Smooth muscle cell (in vitro differentiated cells): ENCODE measurements around the gene ADORA2B. TPM values are rescaled to one million over a fixed set of nuclear protein-coding genes. Genes with fewer than 3 reads are reported as not detected.
"Not testable (repeated sequence)": the region's sequence is repeated elsewhere in the genome, so short reads cannot be mapped to it uniquely, and the experiment has no call there.

ENCODE experiments used
- DNase-seq: peaks from one replicate; lab custom pipeline; 2025; ENCODE audit not compliant: unreplicated experiment; lab: John Stamatoyannopoulos, UW
- H2AFZ ChIP-seq: fragments of 200-600 bp; sonication (generic); 2 replicates; pipeline ENCODE4 v1.6.0; 2016; ENCODE audit warnings: antibody characterized with exemption, low read depth, mild to moderate bottlenecking
- H3F3A ChIP-seq: fragments of 200-600 bp; sonication (generic); 2 replicates; pipeline ENCODE4 v1.6.0; 2017; ENCODE audit warnings: antibody characterized with exemption, low read depth
- H3K27ac ChIP-seq: fragments of 200-600 bp; sonication (generic); 2 replicates; pipeline ENCODE4 v1.5.1; 2016; ENCODE audit warnings: low read depth, mild to moderate bottlenecking
- H3K27me3 ChIP-seq: fragments of 200-600 bp; sonication (generic); 2 replicates; pipeline ENCODE4 v1.6.1; 2016; ENCODE audit warnings: low read depth, mild to moderate bottlenecking
- H3K36me3 ChIP-seq: fragments of 200-600 bp; sonication (generic); 2 replicates; pipeline ENCODE4 v1.5.1; 2016; ENCODE audit warnings: low read depth
- H3K4me1 ChIP-seq: fragments of 200-600 bp; sonication (generic); 2 replicates; pipeline ENCODE4 v1.5.1; 2016; ENCODE audit warnings: low read depth
- H3K4me2 ChIP-seq: fragments of 200-600 bp; sonication (generic); 2 replicates; pipeline ENCODE4 v1.6.0; 2016; ENCODE audit warnings: mild to moderate bottlenecking
- H3K4me3 ChIP-seq: fragments of 200-600 bp; sonication (generic); 2 replicates; pipeline ENCODE4 v1.5.1; 2016; ENCODE audit warnings: mild to moderate bottlenecking
- H3K79me2 ChIP-seq: fragments of 200-600 bp; sonication (generic); 2 replicates; pipeline ENCODE4 v1.6.0; 2016; ENCODE audit warnings: low read depth, mild to moderate bottlenecking
- H3K9ac ChIP-seq: fragments of 200-600 bp; sonication (generic); 2 replicates; pipeline ENCODE4 v1.6.0; 2016; ENCODE audit warnings: low read depth
- H3K9me3 ChIP-seq: fragments of 200-600 bp; sonication (generic); replicated peaks from 2 replicates; pipeline ENCODE4 v1.5.1; 2016; ENCODE audit warnings: low read depth
- H4K20me1 ChIP-seq: fragments of 200-600 bp; sonication (generic); 2 replicates; pipeline ENCODE4 v1.6.0; 2016; ENCODE audit warnings: low read depth
- CTCF ChIP-seq: fragments of 200-600 bp; sonication (generic); IDR thresholded peaks from 2 replicates; pipeline ENCODE4 v1.5.1; 2017; ENCODE audit warnings: borderline replicate concordance, mild to moderate bottlenecking, antibody characterized with exemption; ENCODE audit not compliant: insufficient read depth, poor library complexity, severe bottlenecking
- WGBS: methylation state at CpG from one replicate; pipeline ENCODE4 v1.1.7; 2016; ENCODE audit warnings: low lambda C conversion rate; 5-methylcytosine and 5-hydroxymethylcytosine counted together
- polyA plus RNA-seq: library from polyadenylated mRNA; unstranded; fragments of >200 nt; fragmentation: Nextera tagmentation; extraction: Ambion mirVana; gene quantifications from 2 replicates; pipeline ENCODE4 v1.2.1, GENCODE V29; 2016
- total RNA-seq: library from RNA; depleted of rRNA; stranded (reverse); fragments of >200 nt; gene quantifications from 2 replicates; pipeline ENCODE4 v1.2.3, GENCODE V29; 2014

Gene ADORA2B
- total and polyA plus RNA-seq, 2 experiments from 2014 or later, result 14.2 to 17.0 TPM

GRCh38 chr17:15909481-15909991, 35.4 kb upstream of the ADORA2B start:
- H3F3A ChIP-seq, result no peaks in the 10 kb centered on the region
- no peak overlapping the region for H3K4me3 ChIP-seq
- H3K4me1 ChIP-seq, result no peaks in the 10 kb centered on the region
- H3K27ac ChIP-seq, result no peak overlapping the region
- H3K9ac ChIP-seq, result no peak overlapping the region
- H3K27me3 ChIP-seq, result no peaks in the 10 kb centered on the region
- 82% methylated on average over 9 of the region's 9 CpGs for WGBS
- no peaks in the 10 kb centered on the region for H3K36me3 ChIP-seq
- no peaks in the 10 kb centered on the region for H4K20me1 ChIP-seq
- H3K9me3 ChIP-seq, result no peaks in the 10 kb centered on the region
- H2AFZ ChIP-seq, result no peak overlapping the region
- TF ChIP-seq CTCF, result no peak
- no peak overlapping the region for H3K4me2 ChIP-seq
- DNase-seq, result no peak
- no peaks in the 10 kb centered on the region for H3K79me2 ChIP-seq

GRCh38 chr17:15910791-15911190, 34.1 kb upstream of the ADORA2B start:
- no peak for DNase-seq

GRCh38 chr17:15911701-15912100, 33.2 kb upstream of the ADORA2B start:
- H3K36me3 ChIP-seq, H4K20me1 ChIP-seq, H2AFZ ChIP-seq, H3K79me2 ChIP-seq, H3K27ac ChIP-seq, DNase-seq, H3K4me1 ChIP-seq, H3K4me2 ChIP-seq, H3K9ac ChIP-seq, H3F3A ChIP-seq, H3K27me3 ChIP-seq, H3K9me3 ChIP-seq, H3K4me3 ChIP-seq: not testable (repeated sequence)
- 96% methylated on average over 5 of the region's 5 CpGs for WGBS

More at GRCh38 chr17:15910791-15911190, 34.1 kb upstream of the ADORA2B start:
- no peak overlapping the region for H3K4me2 ChIP-seq
- H4K20me1 ChIP-seq, result no peaks in the 10 kb centered on the region
- no peaks in the 10 kb centered on the region for H3K27me3 ChIP-seq
- no peak overlapping the region for H2AFZ ChIP-seq
- no peak overlapping the region for H3K27ac ChIP-seq
- WGBS, result 73% methylated on average over 5 of the region's 5 CpGs
- H3K4me1 ChIP-seq, result no peaks in the 10 kb centered on the region
- no peaks in the 10 kb centered on the region for H3F3A ChIP-seq
- no peaks in the 10 kb centered on the region for H3K79me2 ChIP-seq
- no peak overlapping the region for H3K4me3 ChIP-seq
- H3K9ac ChIP-seq, result no peak overlapping the region
- no peaks in the 10 kb centered on the region for H3K36me3 ChIP-seq
- H3K9me3 ChIP-seq, result no peaks in the 10 kb centered on the region
- TF ChIP-seq CTCF, result no peak

- no peak overlapping the region for H2AFZ ChIP-seq
- TF ChIP-seq CTCF, result no peak
- no peak overlapping the region for H3K9ac ChIP-seq
- no peaks in the 10 kb centered on the region for H3K79me2 ChIP-seq
- H3K4me1 ChIP-seq, result no peaks in the 10 kb centered on the region
- H3K27ac ChIP-seq, result no peak overlapping the region
- no peaks in the 10 kb centered on the region for H3K27me3 ChIP-seq
- WGBS, result 92% methylated on average over 9 of the region's 9 CpGs
- DNase-seq, result no peak
- no peaks in the 10 kb centered on the region for H3K9me3 ChIP-seq
- no peaks in the 10 kb centered on the region for H3K36me3 ChIP-seq
- no peaks in the 10 kb centered on the region for H4K20me1 ChIP-seq
- no peak overlapping the region for H3K4me3 ChIP-seq
- no peak overlapping the region for H3K4me2 ChIP-seq
- no peaks in the 10 kb centered on the region for H3F3A ChIP-seq
Measured at GRCh38 chr17:15912416-15912955, 32.4 kb upstream of the ADORA2B start.
